ENCODE results near the gene PHLDA2.

PHLDA2 gene

GRCh38 chr11:2897048-2897447, 32.2 kb downstream of the PHLDA2 start:
- TF ChIP-seq CTCF (IDR thresholded peaks at IDR 0.05; ENCODE audit: low read depth, low read length, missing control alignments): no peak
- in situ Hi-C loops (cut with HindIII; ENCODE audit: low pct_ligation_motif_present, low sequenced_read_pairs): no loop called here

GRCh38 chr11:2896047-2896446, 33.2 kb downstream of the PHLDA2 start:
- TF ChIP-seq CTCF (IDR thresholded peaks at IDR 0.05; ENCODE audit: low read depth, low read length, missing control alignments): no peak
- H3K4me3 ChIP-seq (ENCODE audit: low read depth, low read length): no peak overlapping the region
- H3K27me3 ChIP-seq (replicated peaks): no peaks in the 10 kb centered on the region
- no peaks in the 10 kb centered on the region for H3K36me3 ChIP-seq (replicated peaks)
- H3K27ac ChIP-seq: no peak overlapping the region
- in situ Hi-C loops (cut with HindIII; ENCODE audit: low pct_ligation_motif_present, low sequenced_read_pairs): no loop called here
- no peak for DNase-seq

More at GRCh38 chr11:2897048-2897447, 32.2 kb downstream of the PHLDA2 start:
- DNase-seq: no peak
- H3K4me3 ChIP-seq (ENCODE audit: low read depth, low read length): no peak overlapping the region
- no peak overlapping the region for H3K27ac ChIP-seq
- no peaks in the 10 kb centered on the region for H3K36me3 ChIP-seq (replicated peaks)
- no peaks in the 10 kb centered on the region for H3K27me3 ChIP-seq (replicated peaks)

- TF ChIP-seq CTCF (IDR thresholded peaks at IDR 0.05; ENCODE audit: low read depth, low read length, missing control alignments): no peak
- DNase-seq: no peak
- in situ Hi-C loops (cut with HindIII; ENCODE audit: low pct_ligation_motif_present, low sequenced_read_pairs): no loop called here
- Histone ChIP-seq H3K36me3 (replicated peaks) (no peaks in the 10 kb centered on the region), H3K27me3 (replicated peaks) (no peaks in the 10 kb centered on the region), H3K4me3 (ENCODE audit: low read depth, low read length) (no peak overlapping the region), H3K27ac (no peak overlapping the region)
These were observed 35.3 kb downstream of the PHLDA2 start for GRCh38 chr11:2893935-2894334.

- no peak for DNase-seq
- Histone ChIP-seq H3K4me3 (ENCODE audit: low read depth, low read length) (peak overlapping the region; percentile 53), H3K27ac (no peak overlapping the region), H3K27me3 (replicated peaks) (no peaks in the 10 kb centered on the region), H3K36me3 (replicated peaks) (no peaks in the 10 kb centered on the region)
- TF ChIP-seq CTCF (IDR thresholded peaks at IDR 0.05; ENCODE audit: low read depth, low read length, missing control alignments): peak; percentile 52
- in situ Hi-C loops (cut with HindIII; ENCODE audit: low pct_ligation_motif_present, low sequenced_read_pairs): no loop called here
These were observed 36.2 kb downstream of the PHLDA2 start for GRCh38 chr11:2892967-2893528.

- H3K27me3 ChIP-seq (replicated peaks): no peaks in the 10 kb centered on the region
- TF ChIP-seq CTCF (IDR thresholded peaks at IDR 0.05; ENCODE audit: low read depth, low read length, missing control alignments): peak; percentile 98
- H3K36me3 ChIP-seq (replicated peaks): no peaks in the 10 kb centered on the region
- no peak overlapping the region for H3K27ac ChIP-seq
- H3K4me3 ChIP-seq (ENCODE audit: low read depth, low read length): peak overlapping the region; percentile 53
- no peak for DNase-seq
- in situ Hi-C loops (cut with HindIII; ENCODE audit: low pct_ligation_motif_present, low sequenced_read_pairs): no loop called here
These were observed 36.8 kb downstream of the PHLDA2 start for GRCh38 chr11:2892215-2892966.

Measured in brain microvascular endothelial cell (primary cell).